GM23338 (cell line): ENCODE measurements around the gene PLAGL1.

Experiments
- EZH2 ChIP-seq: fragments of 200-600 bp; sonication (generic); IDR thresholded peaks from one replicate; pipeline ENCODE4 v1.8.0; 2017; ENCODE audit warnings: antibody characterized with exemption, mild to moderate bottlenecking, low read depth; ENCODE audit not compliant: unreplicated experiment
- EZH2phosphoT487 ChIP-seq: fragments of 200-600 bp; sonication (generic); IDR thresholded peaks from one replicate; pipeline ENCODE4 v1.8.1; 2018; ENCODE audit warnings: antibody characterized with exemption; ENCODE audit not compliant: unreplicated experiment
- TF ChIP-seq, protein P1 (sequence below), 2 experiments: fragments of 200-600 bp in 1 of 2; sonication (generic) in 1 of 2; conservative IDR thresholded peaks; 2 replicates each; pipeline versions ENCODE4 v1.5.1 to v1.6.1; 2016 to 2017; ENCODE audit warnings: antibody characterized with exemption in 2 of 2, low read depth in 2 of 2, mild to moderate bottlenecking in 2 of 2, moderate library complexity in 1 of 2
- TF ChIP-seq, protein P2 (sequence below): IDR thresholded peaks from one replicate; pipeline ENCODE4 v1.6.1; 2018; ENCODE audit warnings: antibody characterized with exemption; ENCODE audit not compliant: unreplicated experiment

DNA sequence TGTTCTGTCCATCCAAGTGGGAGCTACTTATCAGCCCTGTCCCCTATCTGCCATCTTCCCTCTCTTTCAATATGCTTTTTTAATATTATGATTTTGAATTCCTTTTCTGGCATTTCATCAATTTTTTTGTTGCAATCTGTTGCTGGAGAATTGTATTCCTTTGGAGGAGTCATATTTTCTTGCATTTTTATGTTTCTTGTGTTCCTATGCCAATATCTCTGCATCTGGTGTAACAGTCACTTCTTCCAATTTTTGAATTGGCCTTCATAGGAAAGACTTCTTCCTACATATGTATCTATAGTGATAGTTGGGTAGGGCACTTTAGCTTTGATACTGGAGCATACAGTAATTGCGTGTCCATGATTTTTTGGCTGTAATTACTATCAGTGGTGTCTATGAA lies 73.7 kb downstream of the PLAGL1 start:
- TF ChIP-seq, protein P1, sequence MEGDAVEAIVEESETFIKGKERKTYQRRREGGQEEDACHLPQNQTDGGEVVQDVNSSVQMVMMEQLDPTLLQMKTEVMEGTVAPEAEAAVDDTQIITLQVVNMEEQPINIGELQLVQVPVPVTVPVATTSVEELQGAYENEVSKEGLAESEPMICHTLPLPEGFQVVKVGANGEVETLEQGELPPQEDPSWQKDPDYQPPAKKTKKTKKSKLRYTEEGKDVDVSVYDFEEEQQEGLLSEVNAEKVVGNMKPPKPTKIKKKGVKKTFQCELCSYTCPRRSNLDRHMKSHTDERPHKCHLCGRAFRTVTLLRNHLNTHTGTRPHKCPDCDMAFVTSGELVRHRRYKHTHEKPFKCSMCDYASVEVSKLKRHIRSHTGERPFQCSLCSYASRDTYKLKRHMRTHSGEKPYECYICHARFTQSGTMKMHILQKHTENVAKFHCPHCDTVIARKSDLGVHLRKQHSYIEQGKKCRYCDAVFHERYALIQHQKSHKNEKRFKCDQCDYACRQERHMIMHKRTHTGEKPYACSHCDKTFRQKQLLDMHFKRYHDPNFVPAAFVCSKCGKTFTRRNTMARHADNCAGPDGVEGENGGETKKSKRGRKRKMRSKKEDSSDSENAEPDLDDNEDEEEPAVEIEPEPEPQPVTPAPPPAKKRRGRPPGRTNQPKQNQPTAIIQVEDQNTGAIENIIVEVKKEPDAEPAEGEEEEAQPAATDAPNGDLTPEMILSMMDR (conservative IDR thresholded peaks at IDR 0.05; ENCODE audit: low read depth in 2 of 2), result no peak
- TF ChIP-seq EZH2 (no peak), EZH2phosphoT487 (no peak)
- TF ChIP-seq, protein P2, sequence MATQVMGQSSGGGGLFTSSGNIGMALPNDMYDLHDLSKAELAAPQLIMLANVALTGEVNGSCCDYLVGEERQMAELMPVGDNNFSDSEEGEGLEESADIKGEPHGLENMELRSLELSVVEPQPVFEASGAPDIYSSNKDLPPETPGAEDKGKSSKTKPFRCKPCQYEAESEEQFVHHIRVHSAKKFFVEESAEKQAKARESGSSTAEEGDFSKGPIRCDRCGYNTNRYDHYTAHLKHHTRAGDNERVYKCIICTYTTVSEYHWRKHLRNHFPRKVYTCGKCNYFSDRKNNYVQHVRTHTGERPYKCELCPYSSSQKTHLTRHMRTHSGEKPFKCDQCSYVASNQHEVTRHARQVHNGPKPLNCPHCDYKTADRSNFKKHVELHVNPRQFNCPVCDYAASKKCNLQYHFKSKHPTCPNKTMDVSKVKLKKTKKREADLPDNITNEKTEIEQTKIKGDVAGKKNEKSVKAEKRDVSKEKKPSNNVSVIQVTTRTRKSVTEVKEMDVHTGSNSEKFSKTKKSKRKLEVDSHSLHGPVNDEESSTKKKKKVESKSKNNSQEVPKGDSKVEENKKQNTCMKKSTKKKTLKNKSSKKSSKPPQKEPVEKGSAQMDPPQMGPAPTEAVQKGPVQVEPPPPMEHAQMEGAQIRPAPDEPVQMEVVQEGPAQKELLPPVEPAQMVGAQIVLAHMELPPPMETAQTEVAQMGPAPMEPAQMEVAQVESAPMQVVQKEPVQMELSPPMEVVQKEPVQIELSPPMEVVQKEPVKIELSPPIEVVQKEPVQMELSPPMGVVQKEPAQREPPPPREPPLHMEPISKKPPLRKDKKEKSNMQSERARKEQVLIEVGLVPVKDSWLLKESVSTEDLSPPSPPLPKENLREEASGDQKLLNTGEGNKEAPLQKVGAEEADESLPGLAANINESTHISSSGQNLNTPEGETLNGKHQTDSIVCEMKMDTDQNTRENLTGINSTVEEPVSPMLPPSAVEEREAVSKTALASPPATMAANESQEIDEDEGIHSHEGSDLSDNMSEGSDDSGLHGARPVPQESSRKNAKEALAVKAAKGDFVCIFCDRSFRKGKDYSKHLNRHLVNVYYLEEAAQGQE, result no peak
